Nucleus accumbens (tissue), 56 donors: ENCODE results near the gene RAD50.

Source experiments
- DNase-seq, 56 donors: peaks; one replicate each; lab custom pipeline; 2025; lab: John Stamatoyannopoulos, UW

Gene RAD50

GRCh38 chr5:132671000-132671399 lies 114.2 kb downstream of the RAD50 start:
- DNase-seq, result no peak

- DNase-seq, result no peak
These were observed 116.7 kb downstream of the RAD50 start for GRCh38 chr5:132673488-132673887.

GRCh38 chr5:132673939-132674630 lies 117.3 kb downstream of the RAD50 start, which contains the start of gene IL4:
IL4 (plus strand) TSS chr5:132673989; CDS start chr5:132674051, 62 bp downstream.
- DNase-seq, result no peak

GRCh38 chr5:132674671-132675506 lies 118.1 kb downstream of the RAD50 start:
- DNase-seq, result no peak

- no peak for DNase-seq
These were observed 119.3 kb downstream of the RAD50 start for GRCh38 chr5:132675936-132676689.

- DNase-seq, result no peak
These were observed 120.4 kb downstream of the RAD50 start for GRCh38 chr5:132677191-132677590.

GRCh38 chr5:132677682-132678400 lies 121.1 kb downstream of the RAD50 start:
- DNase-seq, result no peak

GRCh38 chr5:132678735-132679134 lies 122.0 kb downstream of the RAD50 start:
- no peak for DNase-seq

GRCh38 chr5:132679166-132679565 lies 122.4 kb downstream of the RAD50 start:
- no peak for DNase-seq

- DNase-seq, result no peak
These were observed 123.1 kb downstream of the RAD50 start for GRCh38 chr5:132679717-132680380.

- no peak for DNase-seq
These were observed 124.2 kb downstream of the RAD50 start for GRCh38 chr5:132680780-132681475.

- DNase-seq, result no peak
These were observed 124.7 kb downstream of the RAD50 start for GRCh38 chr5:132681476-132681831.

GRCh38 chr5:132681983-132682382 lies 125.2 kb downstream of the RAD50 start:
- DNase-seq, result no peak

GRCh38 chr5:132684491-132684890 lies 127.7 kb downstream of the RAD50 start:
- DNase-seq, result peak in 12 of 56 donors; percentile 8 to 58 (median 32)

- no peak for DNase-seq
These were observed 128.3 kb downstream of the RAD50 start for GRCh38 chr5:132684922-132685720.

GRCh38 chr5:132686193-132686592 lies 129.4 kb downstream of the RAD50 start:
- no peak for DNase-seq

GRCh38 chr5:132687995-132688394 lies 131.2 kb downstream of the RAD50 start:
- no peak for DNase-seq

GRCh38 chr5:132688536-132689339 lies 132.0 kb downstream of the RAD50 start:
- DNase-seq, result no peak
